ENCODE measurements around the gene APOLD1. TPM values are rescaled to one million over a fixed set of nuclear protein-coding genes. Genes with fewer than 3 reads are reported as not detected.

APOLD1 gene
- polyA plus RNA-seq, 1 donor (not counting 4 experiments of a cell fraction or from before 2014, with no cell fraction given): 0.34 TPM

DNA sequence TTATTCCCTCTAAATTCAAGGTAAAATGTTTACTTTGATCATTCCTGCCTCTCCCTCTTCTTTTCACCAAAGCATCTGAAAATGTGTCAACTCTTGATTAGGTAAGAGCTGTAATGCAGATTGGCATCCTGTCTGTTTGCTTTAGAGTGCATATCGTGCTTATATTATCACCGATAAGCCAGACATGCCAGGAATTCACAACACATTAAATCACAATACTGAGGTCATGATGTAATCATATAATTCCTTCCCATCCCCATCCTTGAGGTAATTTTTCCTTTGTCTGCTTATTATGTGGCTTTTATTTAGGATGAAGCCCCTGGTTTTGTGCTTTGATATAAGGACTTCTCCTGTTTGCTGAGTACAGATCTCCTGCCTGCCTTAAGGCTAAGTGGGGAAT is 37.8 kb downstream of the APOLD1 start:
- Histone ChIP-seq H3K9me1 (ENCODE audit: control insufficient read depth, extremely low read depth, insufficient read depth, low read length) (no peaks in the 10 kb centered on the region), H3K27me3 (ENCODE audit: control insufficient read depth, extremely low read depth, insufficient read depth, low read length) (no peaks in the 10 kb centered on the region), H3K4me1 (ENCODE audit: control insufficient read depth, extremely low read depth, insufficient read depth, low read length) (peaks cover 36% of the 10 kb centered on the region), H2AFZ (ENCODE audit: control insufficient read depth, low read length) (no peak overlapping the region), H3K9ac (ENCODE audit: control insufficient read depth, extremely low read depth, insufficient read depth, low read length) (peak overlapping the region; percentile 13), H4K20me1 (ENCODE audit: control insufficient read depth, extremely low read depth, insufficient read depth, low read length) (no peaks in the 10 kb centered on the region), H3K9me3 (ENCODE audit: control insufficient read depth, low read depth, low read length) (no peaks in the 10 kb centered on the region), H3K4me3 (ENCODE audit: control insufficient read depth in 2 of 3, extremely low read depth in 1 of 3, insufficient read depth in 2 of 3, low read depth in 1 of 3, low read length in 3 of 3) (no peak overlapping the region), H3K27ac (ENCODE audit: control insufficient read depth, insufficient read depth, low read length) (peak overlapping the region; percentile 33), H3K4me2 (ENCODE audit: control insufficient read depth, extremely low read depth, insufficient read depth, low read depth, low read length) (no peak overlapping the region), H3K36me3 (ENCODE audit: control insufficient read depth in 2 of 2, extremely low read depth in 1 of 2, insufficient read depth in 2 of 2, low read length in 2 of 2) (peaks cover 25 to 37% of the 10 kb centered on the region in 2 experiments), H3K79me2 (ENCODE audit: control insufficient read depth, insufficient read depth, low read length) (peaks cover 31% of the 10 kb centered on the region)
- FAIRE-seq (peak; percentile 9), DNase-seq (ENCODE audit: low read depth, low spot score) (no peak)
- dilution Hi-C loops (cut with MboI; ENCODE audit: extremely low pct_ligation_motif_present, low sequenced_read_pairs): no loop called here
- TF ChIP-seq EZH2 (IDR thresholded peaks at IDR 0.05; ENCODE audit: low read length): no peak
- TF ChIP-seq, protein P1, sequence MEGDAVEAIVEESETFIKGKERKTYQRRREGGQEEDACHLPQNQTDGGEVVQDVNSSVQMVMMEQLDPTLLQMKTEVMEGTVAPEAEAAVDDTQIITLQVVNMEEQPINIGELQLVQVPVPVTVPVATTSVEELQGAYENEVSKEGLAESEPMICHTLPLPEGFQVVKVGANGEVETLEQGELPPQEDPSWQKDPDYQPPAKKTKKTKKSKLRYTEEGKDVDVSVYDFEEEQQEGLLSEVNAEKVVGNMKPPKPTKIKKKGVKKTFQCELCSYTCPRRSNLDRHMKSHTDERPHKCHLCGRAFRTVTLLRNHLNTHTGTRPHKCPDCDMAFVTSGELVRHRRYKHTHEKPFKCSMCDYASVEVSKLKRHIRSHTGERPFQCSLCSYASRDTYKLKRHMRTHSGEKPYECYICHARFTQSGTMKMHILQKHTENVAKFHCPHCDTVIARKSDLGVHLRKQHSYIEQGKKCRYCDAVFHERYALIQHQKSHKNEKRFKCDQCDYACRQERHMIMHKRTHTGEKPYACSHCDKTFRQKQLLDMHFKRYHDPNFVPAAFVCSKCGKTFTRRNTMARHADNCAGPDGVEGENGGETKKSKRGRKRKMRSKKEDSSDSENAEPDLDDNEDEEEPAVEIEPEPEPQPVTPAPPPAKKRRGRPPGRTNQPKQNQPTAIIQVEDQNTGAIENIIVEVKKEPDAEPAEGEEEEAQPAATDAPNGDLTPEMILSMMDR (optimal IDR thresholded peaks at IDR 0.05 in 1 of 3, IDR thresholded peaks at IDR 0.05 in 1 of 3, conservative IDR thresholded peaks at IDR 0.05 in 1 of 3; ENCODE audit: extremely low read depth in 1 of 3, insufficient read depth in 2 of 3, low read length in 3 of 3): no peak

DNA sequence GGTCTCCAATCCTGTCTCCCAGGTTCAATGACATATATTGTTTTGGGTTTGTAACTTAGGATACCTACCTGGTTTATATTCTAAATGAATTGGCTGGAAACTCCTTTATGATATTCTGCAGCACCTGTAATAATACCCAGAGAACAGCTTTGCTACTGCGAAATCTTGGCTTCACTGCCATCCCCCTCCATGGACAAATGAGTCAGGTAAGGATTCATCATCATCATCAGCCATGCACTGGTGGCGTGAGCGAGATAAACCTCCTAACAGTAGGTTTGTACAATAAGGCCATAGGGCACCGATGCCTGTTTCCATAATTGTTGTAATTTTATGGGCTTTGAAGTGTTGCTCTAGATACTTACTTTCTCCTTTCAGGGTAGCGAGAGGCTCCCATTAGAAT is 38.4 kb downstream of the APOLD1 start:
- Histone ChIP-seq H3K36me3 (ENCODE audit: control insufficient read depth in 2 of 2, extremely low read depth in 1 of 2, insufficient read depth in 2 of 2, low read length in 2 of 2) (peaks cover 26 to 38% of the 10 kb centered on the region in 2 experiments), H3K79me2 (ENCODE audit: control insufficient read depth, insufficient read depth, low read length) (peaks cover 26% of the 10 kb centered on the region), H3K27me3 (ENCODE audit: control insufficient read depth, extremely low read depth, insufficient read depth, low read length) (no peaks in the 10 kb centered on the region), H4K20me1 (ENCODE audit: control insufficient read depth, extremely low read depth, insufficient read depth, low read length) (no peaks in the 10 kb centered on the region), H3K9me1 (ENCODE audit: control insufficient read depth, extremely low read depth, insufficient read depth, low read length) (no peaks in the 10 kb centered on the region), H3K9me3 (ENCODE audit: control insufficient read depth, low read depth, low read length) (no peaks in the 10 kb centered on the region), H3K4me1 (ENCODE audit: control insufficient read depth, extremely low read depth, insufficient read depth, low read length) (peaks cover 34% of the 10 kb centered on the region), H3K4me3 (ENCODE audit: control insufficient read depth in 2 of 3, extremely low read depth in 1 of 3, insufficient read depth in 2 of 3, low read depth in 1 of 3, low read length in 3 of 3) (no peak overlapping the region), H3K27ac (ENCODE audit: control insufficient read depth, insufficient read depth, low read length) (peak overlapping the region; percentile 33), H2AFZ (ENCODE audit: control insufficient read depth, low read length) (no peak overlapping the region), H3K9ac (ENCODE audit: control insufficient read depth, extremely low read depth, insufficient read depth, low read length) (no peak overlapping the region), H3K4me2 (ENCODE audit: control insufficient read depth, extremely low read depth, insufficient read depth, low read depth, low read length) (no peak overlapping the region)
- dilution Hi-C loops (cut with MboI; ENCODE audit: extremely low pct_ligation_motif_present, low sequenced_read_pairs): no loop called here
- FAIRE-seq: peak; percentile 36
- DNase-seq (ENCODE audit: low read depth, low spot score): no peak
- TF ChIP-seq EZH2 (IDR thresholded peaks at IDR 0.05; ENCODE audit: low read length): no peak
- TF ChIP-seq, protein P1 (optimal IDR thresholded peaks at IDR 0.05 in 1 of 3, IDR thresholded peaks at IDR 0.05 in 1 of 3, conservative IDR thresholded peaks at IDR 0.05 in 1 of 3; ENCODE audit: extremely low read depth in 1 of 3, insufficient read depth in 2 of 3, low read length in 3 of 3): no peak
